ENCODE data around the gene MRPL38.

DNA sequence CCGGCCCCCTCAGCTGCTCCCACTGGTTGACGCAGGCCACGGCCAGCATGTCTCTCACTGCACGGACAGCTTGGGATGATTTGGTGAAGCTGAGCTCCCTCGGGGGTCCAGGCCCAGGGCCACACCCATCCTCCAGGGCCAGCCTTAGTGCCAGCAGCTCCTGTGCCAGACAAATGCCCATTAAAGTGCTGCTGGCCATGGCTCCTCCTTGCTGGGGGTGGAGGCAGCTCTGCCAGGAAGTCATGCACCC lies 28.8 kb downstream of the MRPL38 start:
- TF ChIP-seq POLR2A (IDR thresholded peaks at IDR 0.05; ENCODE audit: low read length) (no peak), GATA1 (IDR thresholded peaks at IDR 0.05; ENCODE audit: low read depth, low read length) (no peak)

Measured in erythroblast (primary cell).